Measurements from ENCODE around the gene PI4K2B. TPM values are rescaled to one million over a fixed set of nuclear protein-coding genes. Genes with fewer than 3 reads are reported as not detected.
"Not testable (repeated sequence)": the region's sequence is repeated elsewhere in the genome, so short reads cannot be mapped to it uniquely, and the experiment has no call there.

Gene PI4K2B
- total and polyA plus RNA-seq, 2 of the 8 experiments (the other 6 are each of a cell fraction or from before 2014, with no cell fraction given), result 3.0 to 16.2 TPM

DNA sequence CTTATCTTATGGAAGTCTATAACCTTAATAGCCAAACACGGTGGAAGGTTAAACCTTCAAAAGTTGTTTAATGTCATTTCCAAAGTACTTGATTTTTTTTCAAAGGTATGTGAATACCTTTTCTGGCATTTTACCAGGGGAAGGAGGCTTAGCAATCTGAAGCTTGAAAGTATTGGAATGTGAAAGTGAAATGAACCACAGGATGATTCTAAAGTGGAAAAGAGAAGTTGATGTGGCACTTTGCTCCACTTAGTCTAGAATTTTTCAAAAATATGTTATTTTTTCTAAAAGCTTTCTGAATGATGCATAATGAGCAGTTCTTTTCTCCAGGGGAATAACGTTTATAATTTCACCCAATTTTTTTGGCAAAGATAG, 19.2 kb downstream of the PI4K2B start (continued):
- TF ChIP-seq KDM1A (IDR thresholded peaks at IDR 0.05; ENCODE audit: borderline replicate concordance, low read length), result no peak

DNA sequence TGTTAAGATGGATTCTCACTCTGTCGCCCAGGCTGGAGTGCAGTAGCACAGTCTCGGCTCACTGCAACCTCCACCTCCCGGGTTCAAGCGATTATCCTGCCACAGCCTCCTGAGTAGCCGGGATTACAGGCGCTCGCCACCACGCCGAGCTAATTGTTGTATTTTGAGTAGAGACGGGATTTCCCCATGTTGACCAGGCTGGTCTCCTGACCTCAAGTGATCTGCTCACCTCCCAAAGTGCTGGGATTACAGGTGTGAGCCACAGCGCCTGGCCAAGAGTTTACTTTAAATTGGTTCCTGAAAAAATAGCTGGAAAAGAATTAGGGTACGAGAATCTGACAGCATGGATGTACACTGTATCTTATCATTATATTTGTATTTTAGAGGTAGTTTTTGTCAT, 20.0 kb downstream of the PI4K2B start:
- H2BK12ac ChIP-seq (ENCODE audit: low read depth, low read length), result not testable (repeated sequence)

More for the DNA sequence above, 20.0 kb downstream of the PI4K2B start:
- POLR2A ChIA-PET (ENCODE audit: partially characterized antibody), result interaction anchor here (2.1 kb wide), 1 partner anchor 20 kb away, joined by 5 read pairs; the partner anchor contains the start of gene PI4K2B
- not testable (repeated sequence) for H3K27me3 ChIP-seq (replicated peaks in 1 of 4; ENCODE audit: control insufficient read depth in 3 of 4, extremely low read depth in 1 of 4, insufficient read depth in 3 of 4, low read length in 3 of 4); H3K4me3 ChIP-seq (ENCODE audit: extremely low read depth in 1 of 4, insufficient read depth in 2 of 4, low read depth in 3 of 4, low read length in 4 of 4); H2AK5ac ChIP-seq (ENCODE audit: low read depth, low read length); H2BK15ac ChIP-seq (ENCODE audit: low read length); FAIRE-seq; H2BK20ac ChIP-seq (ENCODE audit: low read length); H3K23me2 ChIP-seq (ENCODE audit: low read depth, low read length); H3K4me2 ChIP-seq (ENCODE audit: insufficient read depth in 1 of 2, low read depth in 2 of 2, low read length in 2 of 2); DNase-seq (ENCODE audit: low read depth in 1 of 2, low spot score in 2 of 2); H4K20me1 ChIP-seq (replicated peaks in 1 of 2; ENCODE audit: control insufficient read depth in 1 of 2, insufficient read depth in 2 of 2, low read length in 2 of 2); H3K36me3 ChIP-seq (ENCODE audit: control insufficient read depth in 2 of 4, insufficient read depth in 4 of 4, low read length in 3 of 4); H3K4ac ChIP-seq (replicated peaks; ENCODE audit: insufficient read length, low read depth, low read length); H3K27ac ChIP-seq (ENCODE audit: low read depth, low read length); H2AFZ ChIP-seq (ENCODE audit: low read length); H2BK5ac ChIP-seq (ENCODE audit: low read depth, low read length); H3K9me3 ChIP-seq (ENCODE audit: insufficient read depth in 2 of 2, low read depth in 1 of 2, low read length in 1 of 2); H3K79me2 ChIP-seq (ENCODE audit: control insufficient read depth in 1 of 2, insufficient read depth in 2 of 2, low read length in 2 of 2); H3K23ac ChIP-seq (ENCODE audit: insufficient read length); H4K5ac ChIP-seq (ENCODE audit: insufficient read length, low read depth, low read length); H3K79me1 ChIP-seq (ENCODE audit: low read depth, low read length); H3K56ac ChIP-seq (replicated peaks; ENCODE audit: insufficient read length, low read depth, low read length); H3K14ac ChIP-seq (ENCODE audit: insufficient read length); H4K91ac ChIP-seq (replicated peaks; ENCODE audit: insufficient read length, low read length); H2BK120ac ChIP-seq (replicated peaks; ENCODE audit: low read depth, low read length); H4K8ac ChIP-seq (ENCODE audit: extremely low read depth, insufficient read depth, low read length); H3K18ac ChIP-seq (ENCODE audit: extremely low read depth, low read length); H3K4me1 ChIP-seq (replicated peaks in 1 of 4; ENCODE audit: control insufficient read depth in 3 of 4, insufficient read depth in 4 of 4, low read length in 3 of 4); H3K9ac ChIP-seq (replicated peaks in 1 of 4; ENCODE audit: extremely low read depth in 1 of 4, low read depth in 3 of 4, low read length in 3 of 4)
- CTCF ChIA-PET (ENCODE audit: partially characterized antibody), result interaction anchor here (0.6 to 1.8 kb wide), 4 partner anchors 14 to 58 kb away, joined by 3 to 4 read pairs (median 4); partner anchors contain the start of gene PI4K2B
- WGBS, 2 experiments (ENCODE audit: extremely low coverage in 1 of 2, insufficient coverage in 1 of 2, insufficient read length in 1 of 2, insufficient replicate concordance in 2 of 2, low coverage in 1 of 2, low lambda C conversion rate in 2 of 2, missing lambda C conversion rate in 1 of 2), result 93% methylated on average over 12 of the region's 12 CpGs; no CpG with 5 or more reads in 1 of the 2 experiments

Measured in H1 (cell line).